HL-60 (cell line): ENCODE measurements around the gene MYLK3.

Source experiments
- DNase-seq, 2 experiments: peaks; one replicate each; pipeline ENCODE4 v3.0.0-alpha.2; 2010 to 2020; ENCODE audit warnings: low read depth in 1 of 2, low spot score in 1 of 2
- H3K27ac ChIP-seq: fragments of 250-450 bp; sonication (Bioruptor Pico); replicated peaks from 2 replicates; pipeline ENCODE4 v1.5.1; 2020; ENCODE audit warnings: mild to moderate bottlenecking, moderate library complexity
- H3K27me3 ChIP-seq: fragments of 250-450 bp; sonication (Bioruptor Pico); 2 replicates; pipeline ENCODE4 v1.5.1; 2021; ENCODE audit warnings: mild to moderate bottlenecking, moderate library complexity; ENCODE audit not compliant: insufficient read depth, poor library complexity, severe bottlenecking
- H3K4me3 ChIP-seq: replicated peaks from 2 replicates; pipeline ENCODE4 v1.5.1; 2011; ENCODE audit warnings: mild to moderate bottlenecking, control low read depth, low read length; ENCODE audit not compliant: insufficient read depth
- GABPA ChIP-seq: IDR thresholded peaks from 2 replicates; pipeline ENCODE4 v1.6.1; 2012; ENCODE audit warnings: low read depth
- POLR2AphosphoS5 ChIP-seq: IDR thresholded peaks from 2 replicates; pipeline ENCODE4 v1.6.1; 2012; ENCODE audit warnings: low read depth
- SPI1 ChIP-seq: IDR thresholded peaks from 2 replicates; pipeline ENCODE4 v1.6.1; 2012; ENCODE audit warnings: low read depth, mild to moderate bottlenecking, borderline replicate concordance
- TF ChIP-seq, protein P1 (sequence below): IDR thresholded peaks from one replicate; pipeline ENCODE4 v1.5.1; 2011; ENCODE audit warnings: low read length, control low read depth, inconsistent platforms; ENCODE audit not compliant: insufficient read depth
- TF ChIP-seq, protein P2 (sequence below): IDR thresholded peaks from 2 replicates; pipeline ENCODE4 v1.6.1; 2012; ENCODE audit warnings: low read depth; ENCODE audit not compliant: insufficient replicate concordance

Gene MYLK3

DNA sequence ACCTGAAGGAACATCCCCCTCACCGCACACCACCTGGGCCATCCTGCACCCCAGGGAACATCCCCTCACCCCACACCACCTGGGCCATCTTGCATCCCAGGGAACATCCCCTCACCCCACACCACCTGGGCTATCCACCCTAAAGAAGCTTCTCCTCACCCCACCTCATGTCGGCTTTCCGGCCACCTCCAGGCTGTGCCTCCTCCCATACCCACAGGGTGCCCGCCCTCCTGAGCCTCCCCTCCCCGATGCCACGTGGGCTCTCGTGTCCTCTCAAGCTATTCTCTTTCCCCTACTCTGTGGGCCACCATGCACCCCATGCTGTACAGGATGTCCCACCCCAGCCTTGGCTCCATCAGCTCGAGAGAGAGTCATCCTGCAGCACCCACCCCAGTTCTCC is 18.0 kb downstream of the MYLK3 start:
- H3K27ac ChIP-seq = no peak overlapping the region
- DNase-seq = no peak
- TF ChIP-seq GABPA (no peak), POLR2AphosphoS5 (no peak), SPI1 (no peak)
- TF ChIP-seq, protein P1, sequence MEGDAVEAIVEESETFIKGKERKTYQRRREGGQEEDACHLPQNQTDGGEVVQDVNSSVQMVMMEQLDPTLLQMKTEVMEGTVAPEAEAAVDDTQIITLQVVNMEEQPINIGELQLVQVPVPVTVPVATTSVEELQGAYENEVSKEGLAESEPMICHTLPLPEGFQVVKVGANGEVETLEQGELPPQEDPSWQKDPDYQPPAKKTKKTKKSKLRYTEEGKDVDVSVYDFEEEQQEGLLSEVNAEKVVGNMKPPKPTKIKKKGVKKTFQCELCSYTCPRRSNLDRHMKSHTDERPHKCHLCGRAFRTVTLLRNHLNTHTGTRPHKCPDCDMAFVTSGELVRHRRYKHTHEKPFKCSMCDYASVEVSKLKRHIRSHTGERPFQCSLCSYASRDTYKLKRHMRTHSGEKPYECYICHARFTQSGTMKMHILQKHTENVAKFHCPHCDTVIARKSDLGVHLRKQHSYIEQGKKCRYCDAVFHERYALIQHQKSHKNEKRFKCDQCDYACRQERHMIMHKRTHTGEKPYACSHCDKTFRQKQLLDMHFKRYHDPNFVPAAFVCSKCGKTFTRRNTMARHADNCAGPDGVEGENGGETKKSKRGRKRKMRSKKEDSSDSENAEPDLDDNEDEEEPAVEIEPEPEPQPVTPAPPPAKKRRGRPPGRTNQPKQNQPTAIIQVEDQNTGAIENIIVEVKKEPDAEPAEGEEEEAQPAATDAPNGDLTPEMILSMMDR = no peak
- TF ChIP-seq, protein P2, sequence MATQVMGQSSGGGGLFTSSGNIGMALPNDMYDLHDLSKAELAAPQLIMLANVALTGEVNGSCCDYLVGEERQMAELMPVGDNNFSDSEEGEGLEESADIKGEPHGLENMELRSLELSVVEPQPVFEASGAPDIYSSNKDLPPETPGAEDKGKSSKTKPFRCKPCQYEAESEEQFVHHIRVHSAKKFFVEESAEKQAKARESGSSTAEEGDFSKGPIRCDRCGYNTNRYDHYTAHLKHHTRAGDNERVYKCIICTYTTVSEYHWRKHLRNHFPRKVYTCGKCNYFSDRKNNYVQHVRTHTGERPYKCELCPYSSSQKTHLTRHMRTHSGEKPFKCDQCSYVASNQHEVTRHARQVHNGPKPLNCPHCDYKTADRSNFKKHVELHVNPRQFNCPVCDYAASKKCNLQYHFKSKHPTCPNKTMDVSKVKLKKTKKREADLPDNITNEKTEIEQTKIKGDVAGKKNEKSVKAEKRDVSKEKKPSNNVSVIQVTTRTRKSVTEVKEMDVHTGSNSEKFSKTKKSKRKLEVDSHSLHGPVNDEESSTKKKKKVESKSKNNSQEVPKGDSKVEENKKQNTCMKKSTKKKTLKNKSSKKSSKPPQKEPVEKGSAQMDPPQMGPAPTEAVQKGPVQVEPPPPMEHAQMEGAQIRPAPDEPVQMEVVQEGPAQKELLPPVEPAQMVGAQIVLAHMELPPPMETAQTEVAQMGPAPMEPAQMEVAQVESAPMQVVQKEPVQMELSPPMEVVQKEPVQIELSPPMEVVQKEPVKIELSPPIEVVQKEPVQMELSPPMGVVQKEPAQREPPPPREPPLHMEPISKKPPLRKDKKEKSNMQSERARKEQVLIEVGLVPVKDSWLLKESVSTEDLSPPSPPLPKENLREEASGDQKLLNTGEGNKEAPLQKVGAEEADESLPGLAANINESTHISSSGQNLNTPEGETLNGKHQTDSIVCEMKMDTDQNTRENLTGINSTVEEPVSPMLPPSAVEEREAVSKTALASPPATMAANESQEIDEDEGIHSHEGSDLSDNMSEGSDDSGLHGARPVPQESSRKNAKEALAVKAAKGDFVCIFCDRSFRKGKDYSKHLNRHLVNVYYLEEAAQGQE = no peak

DNA sequence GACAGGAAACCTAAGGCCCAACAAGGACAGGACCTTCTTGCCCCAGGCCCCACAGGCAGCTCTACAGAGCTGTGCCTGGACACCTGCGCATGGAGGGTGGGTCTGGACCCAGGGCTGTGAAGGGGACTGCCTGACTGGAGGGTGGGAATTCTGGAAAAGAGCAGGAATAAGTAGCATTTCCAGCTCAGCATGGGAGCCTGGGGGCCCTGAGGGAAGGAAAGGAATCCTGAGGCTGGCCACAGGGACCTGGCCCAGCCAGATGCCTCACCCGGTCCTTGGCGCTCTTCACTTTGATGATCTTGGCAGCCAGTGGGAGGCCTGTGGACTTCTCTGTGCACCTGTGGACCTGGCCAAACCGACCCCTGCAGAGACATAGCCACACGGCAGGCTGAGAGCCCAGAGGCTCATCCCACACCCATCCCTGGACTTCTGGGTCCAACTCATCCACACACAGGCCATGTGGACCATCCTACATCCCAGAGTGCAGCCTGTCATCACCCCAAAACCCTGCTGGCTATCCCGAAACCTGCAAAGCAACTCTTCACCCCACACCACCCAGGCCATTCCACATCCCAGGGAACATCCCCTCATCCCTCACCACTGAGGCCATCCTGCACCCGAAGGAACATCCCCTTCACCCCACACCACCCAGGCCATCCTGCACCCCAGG is 18.7 kb downstream of the MYLK3 start:
- H3K4me3 ChIP-seq = no peak overlapping the region
- H3K27me3 ChIP-seq = no peaks in the 10 kb centered on the region
- DNase-seq = no peak
- no peak overlapping the region for H3K27ac ChIP-seq
- TF ChIP-seq GABPA (no peak), SPI1 (no peak), POLR2AphosphoS5 (no peak)
- TF ChIP-seq, protein P2 = no peak
- TF ChIP-seq, protein P1 = no peak

More for the DNA sequence above, 18.0 kb downstream of the MYLK3 start:
- Histone ChIP-seq H3K4me3 (no peak overlapping the region), H3K27me3 (no peaks in the 10 kb centered on the region)

DNA sequence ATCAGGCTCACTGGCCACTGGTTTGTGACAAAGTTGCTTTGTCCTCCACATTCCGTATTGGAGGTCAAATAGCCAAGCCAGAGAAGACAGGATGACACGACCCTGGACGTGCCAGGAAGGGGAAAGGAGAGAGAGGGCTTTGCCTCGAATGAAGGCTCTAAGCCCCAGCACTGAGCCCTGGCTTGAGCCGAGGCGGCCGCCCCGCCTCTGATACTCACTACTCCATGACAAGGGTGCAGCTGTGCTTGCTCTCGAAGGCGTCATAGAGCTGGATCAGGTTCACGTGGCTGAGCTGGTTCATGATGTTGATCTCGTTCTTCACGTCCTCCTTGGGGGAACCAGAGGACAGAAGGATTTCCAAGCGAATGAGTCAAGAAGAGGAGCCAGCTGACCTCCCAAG is 19.3 kb downstream of the MYLK3 start:
- Histone ChIP-seq H3K27me3 (no peaks in the 10 kb centered on the region), H3K27ac (no peak overlapping the region), H3K4me3 (no peak overlapping the region)
- no peak for DNase-seq
- no peak for TF ChIP-seq SPI1
- TF ChIP-seq, protein P1 = no peak
- TF ChIP-seq, protein P2 = no peak
- TF ChIP-seq POLR2AphosphoS5 = no peak
- no peak for TF ChIP-seq GABPA
